ENCODE results near the gene POLR2E.
A peak's percentile ranks its signal among the peaks of the same experiment; 100 is the strongest.

Gene POLR2E

GRCh38 chr19:1109697-1110671 is 14.8 kb upstream of the POLR2E start:
- DNase-seq, result no peak

DNA sequence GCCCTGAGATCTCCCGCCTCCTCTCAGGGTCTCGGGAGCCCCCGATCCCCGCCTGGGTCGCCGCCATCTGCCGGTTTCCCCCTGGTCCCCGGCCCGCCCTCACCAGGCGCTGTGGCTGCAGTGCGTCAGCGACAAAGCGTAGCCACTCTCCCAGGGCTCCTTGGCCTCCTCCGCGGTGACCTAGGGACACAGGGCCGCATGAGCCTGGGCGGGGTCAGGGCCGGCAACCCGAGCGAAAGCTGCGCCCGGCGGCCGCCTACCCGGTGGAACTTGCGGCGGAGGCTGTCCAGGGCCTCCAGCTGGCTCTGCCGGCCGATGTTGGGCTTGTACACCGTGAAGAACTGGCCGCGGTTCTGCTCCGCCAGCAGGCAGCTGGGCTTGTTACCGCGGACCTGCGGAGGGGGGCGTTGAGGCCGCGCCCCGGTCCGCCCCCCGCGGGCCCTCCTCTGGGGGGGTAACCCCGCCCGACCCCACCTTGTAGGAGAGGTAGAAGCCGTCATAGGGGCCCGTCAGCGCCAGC is 13.9 kb upstream of the POLR2E start:
- DNase-seq, result no peak

DNA sequence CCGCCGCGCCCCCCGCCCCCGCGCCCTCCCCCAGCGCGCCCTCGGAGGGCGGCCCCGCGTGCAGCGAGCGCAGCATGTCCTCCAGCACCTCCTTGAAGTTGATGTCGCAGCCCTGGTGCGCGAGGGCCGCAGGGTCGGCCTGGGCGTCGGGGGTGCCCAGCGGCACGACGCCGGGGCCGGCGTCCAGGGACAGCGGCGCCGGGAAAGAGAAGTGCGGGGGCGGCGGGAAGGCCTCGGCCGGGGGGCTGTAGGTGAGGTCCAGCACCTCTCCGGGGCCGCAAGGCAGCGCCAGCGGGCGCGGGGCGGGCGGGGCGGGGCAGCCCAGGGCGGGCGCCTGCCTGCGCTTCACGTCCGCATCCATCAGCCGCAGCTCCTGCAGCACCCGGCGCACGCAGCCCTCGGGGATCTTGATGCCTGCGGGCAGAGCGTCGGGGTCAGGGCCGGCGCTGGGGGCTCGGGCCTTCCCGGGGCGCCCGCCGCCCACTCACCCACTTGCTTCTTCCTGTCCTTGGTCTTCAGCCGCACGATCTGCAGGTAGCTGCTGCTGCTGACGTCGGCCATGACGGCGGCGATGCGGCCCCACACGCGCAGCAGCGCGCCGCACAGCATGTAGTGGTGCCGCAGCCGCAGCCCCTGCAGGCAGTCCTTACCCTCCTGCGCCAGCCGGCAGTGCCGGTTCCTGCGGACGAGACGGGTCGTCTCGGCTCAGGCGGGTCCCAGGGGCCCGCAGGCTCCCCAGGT is 13.3 kb upstream of the POLR2E start:
- DNase-seq, result no peak

DNA sequence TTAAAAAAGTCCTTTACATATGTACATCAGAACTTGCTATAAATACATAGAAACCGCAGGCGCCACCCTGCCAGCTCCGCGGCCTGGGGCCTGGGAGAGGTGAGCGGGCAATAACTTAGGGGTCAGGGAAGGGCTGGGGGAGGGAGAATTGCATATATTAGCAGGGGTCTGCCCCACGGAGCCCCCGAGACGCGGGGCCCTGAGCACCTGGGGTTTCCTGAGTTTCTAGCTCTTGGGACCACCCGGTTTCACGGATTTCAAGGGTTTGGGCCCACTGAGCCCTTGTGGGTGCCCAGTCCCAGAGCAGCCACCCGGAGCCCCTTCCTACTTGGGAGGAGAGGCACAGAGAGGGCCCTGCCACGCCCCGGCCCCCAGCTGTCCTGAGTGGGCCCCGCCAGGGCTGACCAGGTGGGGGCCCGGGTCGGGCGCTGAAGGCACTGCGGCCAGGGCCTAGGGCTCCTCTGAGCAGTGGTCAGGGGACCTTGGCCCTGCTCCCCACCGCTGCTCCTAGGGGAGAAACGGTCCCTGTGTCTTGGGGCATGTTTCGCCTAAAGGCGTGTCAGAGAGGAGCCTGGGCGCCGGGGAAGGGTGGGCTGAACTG is 12.6 kb upstream of the POLR2E start:
- no peak for DNase-seq

GRCh38 chr19:1106841-1107660 is 11.9 kb upstream of the POLR2E start:
- DNase-seq, result no peak

DNA sequence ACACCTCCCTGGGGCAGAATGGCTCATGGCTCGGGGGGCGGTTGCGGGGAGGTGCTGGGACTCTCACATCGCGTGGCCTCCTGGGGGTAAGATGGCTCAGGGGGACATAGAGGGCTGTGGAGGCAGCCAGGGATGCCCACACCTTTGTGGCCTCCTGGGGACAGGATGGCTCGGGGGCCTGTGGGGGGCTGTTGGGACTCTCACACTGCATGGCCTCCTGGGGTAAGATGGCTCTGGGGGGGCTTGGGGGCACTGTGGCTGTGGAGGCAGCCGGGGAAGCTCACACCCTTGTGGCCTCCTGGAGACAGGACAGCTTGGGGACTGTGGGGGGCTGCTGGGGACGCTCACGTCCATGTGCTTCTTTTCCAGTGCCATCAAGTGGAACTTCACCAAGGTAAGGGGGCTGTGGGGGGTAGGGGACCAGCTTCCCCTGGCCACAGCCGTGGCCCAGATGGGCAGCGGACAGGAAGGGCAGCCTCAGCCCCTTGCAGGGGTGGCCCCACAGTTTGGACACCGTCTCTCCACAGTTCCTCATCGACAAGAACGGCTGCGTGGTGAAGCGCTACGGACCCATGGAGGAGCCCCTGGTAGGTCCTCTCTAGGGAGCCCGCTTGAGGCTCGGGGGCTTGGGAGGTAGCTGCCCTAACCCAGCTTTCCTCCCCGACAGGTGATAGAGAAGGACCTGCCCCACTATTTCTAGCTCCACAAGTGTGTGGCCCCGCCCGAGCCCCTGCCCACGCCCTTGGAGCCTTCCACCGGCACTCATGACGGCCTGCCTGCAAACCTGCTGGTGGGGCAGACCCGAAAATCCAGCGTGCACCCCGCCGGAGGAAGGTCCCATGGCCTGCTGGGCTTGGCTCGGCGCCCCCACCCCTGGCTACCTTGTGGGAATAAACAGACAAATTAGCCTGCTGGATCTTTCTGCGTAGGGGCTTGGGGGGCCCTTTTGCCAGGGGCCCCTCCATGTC is 11.0 kb upstream of the POLR2E start:
- DNase-seq, result no peak

GRCh38 chr19:1105008-1105872 is 10.1 kb upstream of the POLR2E start:
- DNase-seq, result no peak

GRCh38 chr19:1104311-1105007 is 9.3 kb upstream of the POLR2E start:
- DNase-seq, result peak; percentile 66

- peak; percentile 98 for DNase-seq
Measured at GRCh38 chr19:1103708-1104310, 8.6 kb upstream of the POLR2E start, which contains the start of gene GPX4. Gene GPX4 (plus strand): TSS chr19:1103994. CDS start chr19:1104044, 50 bp downstream.

DNA sequence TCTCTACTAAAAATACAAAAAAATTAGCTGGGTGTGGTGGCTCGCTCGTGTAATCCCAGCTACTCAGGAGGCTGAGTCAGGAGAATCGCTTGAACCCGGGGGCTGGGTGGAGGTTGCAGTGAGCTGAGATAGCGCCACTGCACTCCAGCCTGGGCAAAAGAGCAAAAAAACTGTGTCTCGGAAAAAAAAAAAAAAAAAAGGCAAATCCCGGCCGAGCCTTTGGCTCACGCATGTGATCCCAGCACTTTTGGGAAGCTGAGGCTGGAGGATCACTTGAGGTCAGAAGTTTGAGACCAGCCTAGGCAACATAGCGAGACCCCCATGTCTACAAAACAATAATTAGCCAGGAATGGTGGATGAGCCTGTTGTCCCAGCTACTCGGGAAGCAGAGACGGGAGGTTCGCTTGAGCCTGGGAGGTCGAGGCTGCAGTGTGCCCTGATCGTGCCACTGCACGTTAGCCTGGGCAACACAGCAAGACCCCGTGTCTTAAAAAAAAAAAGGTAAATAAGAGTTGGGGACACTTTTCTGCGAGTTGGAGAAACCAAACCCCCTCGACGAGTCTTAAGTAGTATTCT is 8.0 kb upstream of the POLR2E start:
- no peak for DNase-seq

DNA sequence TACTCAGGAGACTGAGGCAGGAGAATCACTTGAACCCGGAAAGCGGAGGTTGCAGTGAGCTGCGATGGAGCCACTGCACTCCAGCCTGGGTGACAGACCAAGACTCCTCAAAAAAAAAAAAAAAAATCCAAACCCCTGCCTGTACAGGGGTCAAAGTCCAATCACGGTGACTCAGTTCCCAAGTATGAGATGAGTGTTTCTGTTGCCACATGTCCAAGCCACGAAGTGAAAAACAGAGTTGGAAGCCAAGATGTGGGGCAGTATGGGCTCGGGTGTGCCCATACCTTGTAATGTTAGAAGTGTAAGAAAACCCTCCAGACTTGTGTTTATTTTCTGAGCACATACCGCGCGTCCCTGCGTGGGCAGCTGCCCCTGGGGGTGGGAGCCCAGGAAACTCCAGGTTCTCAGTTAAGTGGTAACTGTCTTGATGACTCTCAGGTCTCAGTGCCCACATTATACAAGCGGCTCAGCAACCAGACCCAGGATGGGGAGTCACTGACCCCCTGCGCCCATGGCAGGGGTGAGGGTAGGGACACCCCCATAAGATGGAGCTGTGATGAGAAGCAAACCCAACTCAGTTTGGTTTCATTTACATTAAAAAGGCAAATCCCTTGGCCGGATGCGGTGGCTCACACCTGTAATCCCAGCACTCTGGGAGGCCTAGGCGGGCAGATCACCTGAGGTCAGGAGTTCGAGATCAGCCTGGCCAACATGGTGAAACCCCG is 7.4 kb upstream of the POLR2E start:
- no peak for DNase-seq

GRCh38 chr19:1101337-1101698 is 6.1 kb upstream of the POLR2E start:
- DNase-seq, result no peak

GRCh38 chr19:1098177-1099051 is 3.2 kb upstream of the POLR2E start:
- DNase-seq, result no peak

DNA sequence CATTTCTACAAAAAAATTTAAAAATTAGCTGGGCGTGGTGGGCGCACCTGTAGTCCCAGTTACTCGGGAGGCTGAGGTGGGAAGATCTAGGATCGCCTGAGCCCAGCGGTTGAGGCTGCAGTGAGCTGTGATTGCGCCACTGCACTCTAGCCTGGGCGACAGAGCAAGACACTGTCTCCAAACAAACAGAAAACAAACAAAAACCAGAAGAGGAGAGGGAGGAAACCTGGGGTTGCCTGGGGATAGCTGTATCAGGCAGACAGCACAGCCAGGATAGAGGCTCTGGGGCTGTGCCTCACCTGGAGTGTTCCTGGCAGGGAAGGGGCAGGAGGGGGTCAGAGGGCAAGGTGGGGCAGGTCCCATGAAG is 2.6 kb upstream of the POLR2E start:
- no peak for DNase-seq

- DNase-seq, result no peak
Measured at GRCh38 chr19:1094655-1094977, 559 bp downstream of the POLR2E start.

- no peak for DNase-seq
Measured at GRCh38 chr19:1093811-1094553, 1.2 kb downstream of the POLR2E start.

All from stimulated activated CD4-positive, alpha-beta T cell treated with anti-CD3 and anti-CD28 coated beads, Interleukin-12 subunit alpha, Interleukin-12 subunit beta, amount 100 ng/mL, for 4 hours (primary cell).